ENCODE measurements around the gene CYP11A1.

Gene CYP11A1

GRCh38 chr15:74367296-74367854 lies at the start of gene CYP11A1:
TSS of gene CYP11A1 (minus strand) at chr15:74367646. CDS start at chr15:74367585, 61 bp downstream.
- TF ChIP-seq CTCF (IDR thresholded peaks at IDR 0.05) = no peak
- DNase-seq (ENCODE audit: low spot score) = peak; percentile 69
- H3K27ac ChIP-seq = no peak within 1 kb of the TSS
- peak within 1 kb of the TSS; percentile 81 for H3K4me3 ChIP-seq

- H3K27ac ChIP-seq = peak overlapping the region in 1 of 2 donors; percentile 16
- no peak for TF ChIP-seq CTCF (IDR thresholded peaks at IDR 0.05)
- no peak overlapping the region for H3K4me3 ChIP-seq
- no peak for DNase-seq (ENCODE audit: low spot score)
These were observed 49.8 kb upstream of the CYP11A1 start for GRCh38 chr15:74417225-74417624.

- no peak overlapping the region for H3K27ac ChIP-seq
- H3K4me3 ChIP-seq = no peak overlapping the region
- DNase-seq (ENCODE audit: low spot score) = no peak
- no peak for TF ChIP-seq CTCF (IDR thresholded peaks at IDR 0.05)
These were observed 48.8 kb upstream of the CYP11A1 start for GRCh38 chr15:74415966-74416916.

GRCh38 chr15:74414603-74415338 lies 47.3 kb upstream of the CYP11A1 start:
- no peak for TF ChIP-seq CTCF (IDR thresholded peaks at IDR 0.05)
- DNase-seq (ENCODE audit: low spot score) = no peak
- Histone ChIP-seq H3K27ac (no peak overlapping the region), H3K4me3 (no peak overlapping the region)

- no peak for DNase-seq (ENCODE audit: low spot score)
- no peak overlapping the region for H3K4me3 ChIP-seq
- no peak for TF ChIP-seq CTCF (IDR thresholded peaks at IDR 0.05)
- no peak overlapping the region for H3K27ac ChIP-seq
These were observed 46.7 kb upstream of the CYP11A1 start for GRCh38 chr15:74414081-74414580.

- no peak overlapping the region for H3K27ac ChIP-seq
- TF ChIP-seq CTCF (IDR thresholded peaks at IDR 0.05) = no peak
- no peak overlapping the region for H3K4me3 ChIP-seq
- no peak for DNase-seq (ENCODE audit: low spot score)
These were observed 46.1 kb upstream of the CYP11A1 start for GRCh38 chr15:74413350-74414080.

All from coronary artery (tissue), 2 donors.